HG02610 (cell line): ENCODE data around the gene MYO5B.

Experiments
- ATAC-seq: cut with Tn5 transposase; IDR thresholded peaks from one replicate; pipeline ENCODE4 v1.9.1; 2021; ENCODE audit warnings: mild to moderate bottlenecking, moderate library complexity; ENCODE audit not compliant: unreplicated experiment

Gene MYO5B

GRCh38 chr18:50074404-50074803 is 120.5 kb downstream of the MYO5B start:
- no peak for ATAC-seq

GRCh38 chr18:50073319-50073718 is 121.6 kb downstream of the MYO5B start:
- no peak for ATAC-seq

DNA sequence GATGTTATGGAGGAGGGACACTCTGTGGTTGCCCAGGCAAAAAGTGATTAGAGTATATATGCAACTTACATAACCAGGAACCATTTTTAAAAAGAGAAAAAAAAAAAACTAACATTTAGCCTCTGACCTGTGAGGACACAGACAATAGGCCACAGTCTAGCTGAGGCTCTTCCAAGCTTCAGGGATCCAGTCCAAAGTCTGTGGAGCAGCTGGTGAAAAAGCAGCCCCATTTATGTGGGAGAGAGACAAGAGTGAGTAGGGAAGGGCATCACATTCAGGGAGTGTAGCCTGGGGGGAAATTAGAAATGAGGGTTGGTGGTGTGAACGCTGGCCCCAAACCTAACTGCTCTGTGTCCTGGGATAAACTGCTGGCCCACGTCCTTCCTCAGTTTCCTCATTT is 122.8 kb downstream of the MYO5B start:
- no peak for ATAC-seq

GRCh38 chr18:50071397-50071796 is 123.5 kb downstream of the MYO5B start:
- ATAC-seq: no peak

GRCh38 chr18:50069422-50069821 is 125.5 kb downstream of the MYO5B start:
- ATAC-seq: no peak

- no peak for ATAC-seq
These were observed 129.4 kb downstream of the MYO5B start for GRCh38 chr18:50065527-50065926.

DNA sequence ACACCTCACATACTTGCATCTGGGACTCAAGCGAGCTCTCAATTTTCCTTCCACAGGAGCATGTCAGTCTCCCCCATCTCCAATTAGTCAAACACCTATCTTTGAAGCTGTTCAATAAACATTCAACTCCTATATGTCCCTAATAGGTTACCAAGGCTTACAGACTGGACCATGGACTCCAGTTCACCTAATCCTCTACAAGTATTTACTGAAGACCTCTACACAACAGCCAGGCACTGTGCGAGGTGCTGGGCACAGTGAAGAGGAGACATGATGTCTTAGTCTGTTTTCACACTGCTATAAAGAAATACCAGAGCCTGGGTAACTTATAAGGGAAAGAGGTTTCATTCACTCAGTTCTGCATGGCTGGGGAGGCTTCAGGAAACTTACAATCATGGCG is 129.9 kb downstream of the MYO5B start:
- no peak for ATAC-seq

DNA sequence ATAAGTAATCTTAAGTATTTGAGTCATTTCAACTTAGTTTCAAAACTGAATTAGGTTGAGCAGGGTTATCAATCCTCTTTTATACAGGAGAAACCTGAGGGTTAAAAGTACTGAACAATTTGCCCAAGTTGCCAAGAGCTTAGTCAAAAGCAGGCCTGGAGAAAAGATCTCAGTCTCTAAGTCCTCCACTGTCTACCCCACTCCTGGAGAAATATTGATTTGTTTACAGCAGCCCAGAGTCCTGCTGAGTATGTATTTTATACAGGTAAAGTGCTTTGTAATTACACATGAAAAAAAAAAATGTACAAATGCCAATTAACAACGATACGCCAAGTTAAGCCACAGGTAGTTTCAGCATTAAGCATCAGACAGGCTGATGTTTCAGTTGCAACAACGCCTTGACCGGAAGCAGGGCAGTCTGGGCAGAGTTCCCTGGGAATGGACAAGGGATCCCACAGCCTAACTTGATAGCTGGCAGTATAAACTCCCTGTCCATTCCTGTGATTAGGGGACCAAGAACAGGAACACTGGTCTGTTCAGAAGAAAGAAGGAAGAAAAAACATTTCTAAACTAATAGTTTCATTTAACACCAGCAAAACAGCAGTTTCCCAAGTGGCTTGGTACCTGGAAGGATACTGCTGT is 132.9 kb downstream of the MYO5B start:
- no peak for ATAC-seq

GRCh38 chr18:50060822-50061221 is 134.1 kb downstream of the MYO5B start:
- ATAC-seq: no peak

DNA sequence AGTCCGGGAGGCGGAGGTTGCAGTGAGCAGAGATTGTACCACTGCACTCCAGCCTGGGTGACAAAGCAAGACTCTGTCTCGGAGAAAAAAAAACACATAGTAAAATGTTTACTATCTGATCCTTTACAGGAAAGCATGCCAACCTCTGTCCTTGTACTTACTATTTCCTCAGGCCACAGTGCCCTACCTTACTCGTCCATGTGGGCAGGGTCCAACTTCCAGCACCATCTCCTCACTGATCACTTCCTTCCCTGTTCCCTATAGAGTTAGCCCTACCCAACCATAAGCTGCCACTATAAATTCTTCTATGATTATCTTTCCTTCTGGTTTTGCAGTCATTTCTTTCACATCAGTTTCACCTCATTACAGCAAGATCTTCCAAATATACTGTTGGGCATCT is 136.2 kb downstream of the MYO5B start:
- ATAC-seq: no peak

DNA sequence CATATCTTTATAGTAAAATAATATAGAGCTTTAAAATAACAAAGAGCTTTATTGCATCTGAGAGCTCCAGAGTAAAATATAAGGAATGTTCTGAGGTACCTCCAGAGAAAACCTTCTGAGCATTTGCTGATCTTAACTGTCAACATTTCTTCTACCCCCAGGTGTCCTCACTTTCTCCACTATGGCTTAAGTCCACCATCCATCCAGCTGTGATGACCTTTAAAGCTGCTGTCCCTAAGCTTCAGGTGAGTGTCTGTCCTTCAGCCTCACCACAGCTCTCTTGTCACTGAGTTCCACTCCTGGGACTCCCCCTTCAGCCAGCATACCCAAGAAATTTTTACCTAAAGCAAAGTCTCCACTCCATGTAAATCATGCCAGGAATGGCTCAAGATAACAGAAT is 137.9 kb downstream of the MYO5B start:
- no peak for ATAC-seq

- ATAC-seq: no peak
These were observed 138.8 kb downstream of the MYO5B start for GRCh38 chr18:50056185-50056584.

DNA sequence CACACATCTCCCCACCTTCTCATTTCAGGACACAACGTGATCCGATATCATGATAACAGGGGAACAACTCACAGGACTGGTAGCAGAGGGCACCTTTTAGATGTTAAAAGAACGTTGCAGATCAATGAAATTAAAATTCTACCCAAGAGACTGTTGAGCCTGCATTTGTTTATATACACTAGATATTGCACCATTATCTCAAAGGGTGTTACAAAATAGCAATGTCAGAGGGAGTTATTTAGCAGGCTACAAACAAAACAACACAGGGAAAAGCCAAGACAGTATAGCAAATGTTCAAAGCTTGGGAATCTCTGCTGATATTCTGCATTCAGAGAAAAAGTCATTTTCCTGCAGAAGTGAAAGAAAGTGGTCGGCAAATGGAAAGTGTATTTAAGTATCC is 139.5 kb downstream of the MYO5B start:
- no peak for ATAC-seq

GRCh38 chr18:50053111-50053510 is 141.8 kb downstream of the MYO5B start:
- no peak for ATAC-seq

- no peak for ATAC-seq
These were observed 143.7 kb downstream of the MYO5B start for GRCh38 chr18:50051288-50051687.

GRCh38 chr18:50045126-50045525 is 149.8 kb downstream of the MYO5B start:
- no peak for ATAC-seq

DNA sequence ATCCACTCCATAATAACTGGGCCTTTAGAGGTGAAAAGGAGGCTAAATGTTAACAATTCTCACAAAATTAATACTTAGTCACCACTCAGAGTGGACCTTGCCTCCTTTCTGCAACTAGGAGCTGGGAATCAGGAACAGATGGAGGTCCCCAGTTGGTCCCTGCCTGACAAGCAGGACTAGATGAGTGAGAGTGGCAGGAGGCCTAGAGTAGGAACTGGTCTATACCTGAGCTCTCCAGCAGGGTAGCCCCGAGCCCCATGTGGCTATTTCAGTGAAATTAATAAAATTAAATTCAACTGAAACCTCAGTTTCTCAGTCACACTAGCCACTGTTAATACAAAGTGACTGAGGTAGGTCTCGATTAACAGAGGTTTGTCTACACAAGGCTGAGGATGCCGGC is 150.5 kb downstream of the MYO5B start:
- no peak for ATAC-seq

DNA sequence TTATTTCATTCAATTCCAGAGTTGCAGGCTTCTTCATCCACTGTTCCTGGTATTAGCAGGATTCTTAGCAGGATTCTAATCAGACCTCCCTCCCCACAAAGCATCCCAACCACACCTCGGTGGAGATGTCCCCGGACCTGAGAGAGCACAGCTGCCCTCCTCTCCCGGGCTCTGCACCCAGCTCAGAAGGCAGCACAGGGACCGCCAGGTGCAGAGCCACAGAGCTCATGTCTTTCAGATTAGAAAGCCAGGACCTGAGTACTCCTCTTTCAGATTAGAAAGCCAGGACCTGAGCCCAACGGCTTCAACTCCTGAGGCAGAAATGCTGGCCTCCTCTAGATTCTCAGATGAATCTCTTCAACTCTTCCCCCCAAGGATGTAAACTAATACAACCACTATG is 152.3 kb downstream of the MYO5B start:
- ATAC-seq: no peak

DNA sequence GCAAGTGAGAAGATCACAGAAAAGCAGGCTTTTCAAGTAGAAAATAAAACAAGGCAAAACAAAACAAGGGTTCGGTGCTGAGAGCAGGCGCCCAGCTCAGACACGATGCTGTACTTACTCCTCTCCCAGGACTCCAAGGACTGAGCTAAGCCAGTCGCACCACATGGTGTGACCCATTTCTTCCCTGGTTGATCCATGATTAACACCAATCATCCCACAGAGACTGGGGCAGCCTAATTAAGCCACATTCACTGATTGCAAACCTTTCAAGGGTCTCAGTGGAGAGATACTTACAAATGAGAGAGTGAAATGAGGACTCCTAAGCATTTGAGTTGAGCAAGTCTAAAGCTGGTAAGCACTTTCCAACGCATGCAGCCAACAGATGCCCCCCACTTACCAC is 155.2 kb downstream of the MYO5B start:
- ATAC-seq: no peak

- ATAC-seq: no peak
These were observed 156.5 kb downstream of the MYO5B start for GRCh38 chr18:50038448-50038847.

GRCh38 chr18:50034029-50034428 is 160.9 kb downstream of the MYO5B start:
- ATAC-seq: no peak

- ATAC-seq: no peak
These were observed 161.9 kb downstream of the MYO5B start for GRCh38 chr18:50033004-50033403.

DNA sequence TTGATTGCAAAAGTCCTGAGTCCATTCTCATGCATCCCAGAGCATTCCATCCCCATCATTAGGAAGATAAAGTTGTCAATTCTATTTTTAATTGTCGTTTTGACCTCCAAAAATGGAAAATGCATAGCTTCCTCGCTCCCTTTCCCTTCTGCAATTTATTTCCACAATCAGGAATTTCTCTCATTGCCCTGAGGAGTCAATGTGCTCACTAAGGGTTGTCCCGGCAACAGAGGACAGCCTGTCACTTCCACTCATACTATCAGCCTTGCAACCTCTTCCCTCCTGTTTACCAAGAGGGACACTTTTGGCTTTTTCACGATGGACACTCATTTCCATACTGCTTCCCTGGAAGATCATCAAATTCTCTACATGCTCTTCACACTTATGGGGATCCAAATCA is 164.8 kb downstream of the MYO5B start:
- ATAC-seq: no peak
